GM23338 (cell line): ENCODE results near the gene APIP. TPM values are rescaled to one million over a fixed set of nuclear protein-coding genes. Genes with fewer than 3 reads are reported as not detected.

Experiments
- ATAC-seq: fragments of 200-7000 bp; cut with Tn5 transposase; 3 replicates; pipeline ENCODE4 v1.9.1; 2020
- DNase-seq: peaks from one replicate; pipeline ENCODE4 v3.0.0-alpha.2; 2015; ENCODE audit warnings: low spot score
- H2AFZ ChIP-seq: fragments of 200-600 bp; sonication (generic); 2 replicates; pipeline ENCODE4 v1.8.0; 2016; ENCODE audit warnings: antibody characterized with exemption, mild to moderate bottlenecking, moderate library complexity
- H3F3A ChIP-seq: fragments of 200-600 bp; sonication (generic); replicated peaks from 2 replicates; pipeline ENCODE4 v1.8.0; 2017; ENCODE audit warnings: antibody characterized with exemption, mixed run types, low read depth
- H3K27ac ChIP-seq: fragments of 200-600 bp; sonication (generic); 2 replicates; pipeline ENCODE4 v1.6.1; 2016; ENCODE audit warnings: low read depth
- H3K27me3 ChIP-seq: fragments of 200-600 bp; sonication (generic); 2 replicates; pipeline ENCODE4 v1.8.0; 2016; ENCODE audit warnings: mild to moderate bottlenecking, mixed run types, moderate library complexity; ENCODE audit not compliant: insufficient read depth
- H3K36me3 ChIP-seq: fragments of 200-600 bp; sonication (generic); 2 replicates; pipeline ENCODE4 v1.8.0; 2016; ENCODE audit warnings: mild to moderate bottlenecking; ENCODE audit not compliant: insufficient read depth
- H3K4me1 ChIP-seq: fragments of 200-600 bp; sonication (generic); 2 replicates; pipeline ENCODE4 v1.8.0; 2016; ENCODE audit warnings: mild to moderate bottlenecking, moderate library complexity; ENCODE audit not compliant: insufficient read depth
- H3K4me2 ChIP-seq: fragments of 200-600 bp; sonication (generic); 2 replicates; pipeline ENCODE4 v1.7.1; 2017; ENCODE audit warnings: mixed run types
- H3K4me3 ChIP-seq: fragments of 200-600 bp; sonication (generic); 2 replicates; pipeline ENCODE4 v1.6.1; 2016; ENCODE audit warnings: mixed run types
- H3K79me2 ChIP-seq: fragments of 200-600 bp; sonication (generic); replicated peaks from 2 replicates; pipeline ENCODE4 v1.8.0; 2017; ENCODE audit warnings: mild to moderate bottlenecking; ENCODE audit not compliant: insufficient read depth
- H3K9me2 ChIP-seq: fragments of 200-600 bp; sonication (generic); 2 replicates; pipeline ENCODE4 v1.8.0; 2017; ENCODE audit not compliant: insufficient read depth
- H4K20me1 ChIP-seq: fragments of 200-600 bp; sonication (generic); replicated peaks from 2 replicates; pipeline ENCODE4 v1.8.0; 2017; ENCODE audit warnings: mild to moderate bottlenecking; ENCODE audit not compliant: insufficient read depth
- H3K27ac Mint-ChIP-seq: 2 replicates; pipeline ENCODE4 v1.8.0; 2020; ENCODE audit warnings: inconsistent platforms, mild to moderate bottlenecking, moderate library complexity, mixed read lengths
- H3K27me3 Mint-ChIP-seq: 3 replicates; pipeline ENCODE4 v1.8.0; 2022; ENCODE audit warnings: low read depth, mild to moderate bottlenecking, moderate library complexity, mixed read lengths, inconsistent platforms; ENCODE audit not compliant: insufficient read depth, poor library complexity
- H3K36me3 Mint-ChIP-seq: 3 replicates; pipeline ENCODE4 v1.8.0; 2021; ENCODE audit warnings: low read depth, mild to moderate bottlenecking, inconsistent platforms, moderate library complexity, mixed read lengths
- H3K4me1 Mint-ChIP-seq: 3 replicates; pipeline ENCODE4 v1.8.0; 2020; ENCODE audit warnings: mild to moderate bottlenecking, inconsistent platforms, mixed read lengths
- H3K4me3 Mint-ChIP-seq: 3 replicates; pipeline ENCODE4 v1.8.0; 2021; ENCODE audit warnings: moderate library complexity, mild to moderate bottlenecking, inconsistent platforms, mixed read lengths
- H3K9me3 Mint-ChIP-seq: 3 replicates; pipeline ENCODE4 v1.8.0; 2020; ENCODE audit warnings: moderate library complexity, mild to moderate bottlenecking, inconsistent platforms, mixed read lengths
- CREB1 ChIP-seq: fragments of 250-450 bp; sonication (Bioruptor Pico); IDR thresholded peaks from 2 replicates; pipeline ENCODE4 v1.5.0; 2020; ENCODE audit warnings: low read depth, mild to moderate bottlenecking, moderate library complexity
- EZH2 ChIP-seq: fragments of 200-600 bp; sonication (generic); IDR thresholded peaks from one replicate; pipeline ENCODE4 v1.8.0; 2017; ENCODE audit warnings: antibody characterized with exemption, mild to moderate bottlenecking, low read depth; ENCODE audit not compliant: unreplicated experiment
- EZH2phosphoT487 ChIP-seq: fragments of 200-600 bp; sonication (generic); IDR thresholded peaks from one replicate; pipeline ENCODE4 v1.8.1; 2018; ENCODE audit warnings: antibody characterized with exemption; ENCODE audit not compliant: unreplicated experiment
- JUNB ChIP-seq: IDR thresholded peaks from one replicate; pipeline ENCODE4 v1.6.1; 2016; ENCODE audit warnings: antibody characterized with exemption; ENCODE audit not compliant: unreplicated experiment
- NANOG ChIP-seq: IDR thresholded peaks from 2 replicates; pipeline ENCODE4 v1.6.1; 2016; ENCODE audit warnings: antibody characterized with exemption, borderline replicate concordance
- POLR2AphosphoS5 ChIP-seq: IDR thresholded peaks from 2 replicates; pipeline ENCODE4 v1.6.1; 2016; ENCODE audit warnings: antibody characterized with exemption, low read depth
- STAT1 ChIP-seq: IDR thresholded peaks from one replicate; pipeline ENCODE4 v1.6.1; 2016; ENCODE audit warnings: antibody characterized with exemption; ENCODE audit not compliant: unreplicated experiment
- ZNF114 ChIP-seq: fragments of 250-450 bp; sonication (Bioruptor Pico); IDR thresholded peaks from 2 replicates; pipeline ENCODE4 v1.5.0; 2020; ENCODE audit warnings: mild to moderate bottlenecking, moderate library complexity
- ZNF331 ChIP-seq: fragments of 250-450 bp; sonication (Bioruptor Pico); IDR thresholded peaks from 2 replicates; pipeline ENCODE4 v1.5.0; 2020; ENCODE audit warnings: low read depth, mild to moderate bottlenecking, moderate library complexity
- polyA plus RNA-seq: library from polyadenylated mRNA; unstranded; fragments of >200 nt; fragmentation: Nextera tagmentation; extraction: Ambion mirVana; gene quantifications from 2 replicates; pipeline ENCODE4 v1.2.1, GENCODE V29; 2016
- total RNA-seq: library from RNA; depleted of rRNA; stranded (reverse); fragments of >200 nt; shearing (Covaris generic); gene quantifications from 2 replicates; pipeline ENCODE4 v1.2.3, GENCODE V29; 2014
- TF ChIP-seq, protein P1 (sequence below), 2 experiments: fragments of 200-600 bp in 1 of 2; sonication (generic) in 1 of 2; conservative IDR thresholded peaks; 2 replicates each; pipeline versions ENCODE4 v1.5.1 to v1.6.1; 2016 to 2017; ENCODE audit warnings: antibody characterized with exemption in 2 of 2, low read depth in 2 of 2, mild to moderate bottlenecking in 2 of 2, moderate library complexity in 1 of 2
- TF ChIP-seq, protein P2 (sequence below): IDR thresholded peaks from one replicate; pipeline ENCODE4 v1.6.1; 2018; ENCODE audit warnings: antibody characterized with exemption; ENCODE audit not compliant: unreplicated experiment
- TF ChIP-seq, protein P3 (sequence below): IDR thresholded peaks from 2 replicates; pipeline ENCODE4 v1.6.1; 2016; ENCODE audit warnings: antibody characterized with exemption
- TF ChIP-seq, protein P4 (sequence below): fragments of 250-450 bp; sonication (Bioruptor Pico); IDR thresholded peaks from 2 replicates; pipeline ENCODE4 v1.5.0; 2020; ENCODE audit warnings: mild to moderate bottlenecking, moderate library complexity

Gene APIP
- total and polyA plus RNA-seq, 2 experiments from 2014 or later, result 35.7 to 50.3 TPM

DNA sequence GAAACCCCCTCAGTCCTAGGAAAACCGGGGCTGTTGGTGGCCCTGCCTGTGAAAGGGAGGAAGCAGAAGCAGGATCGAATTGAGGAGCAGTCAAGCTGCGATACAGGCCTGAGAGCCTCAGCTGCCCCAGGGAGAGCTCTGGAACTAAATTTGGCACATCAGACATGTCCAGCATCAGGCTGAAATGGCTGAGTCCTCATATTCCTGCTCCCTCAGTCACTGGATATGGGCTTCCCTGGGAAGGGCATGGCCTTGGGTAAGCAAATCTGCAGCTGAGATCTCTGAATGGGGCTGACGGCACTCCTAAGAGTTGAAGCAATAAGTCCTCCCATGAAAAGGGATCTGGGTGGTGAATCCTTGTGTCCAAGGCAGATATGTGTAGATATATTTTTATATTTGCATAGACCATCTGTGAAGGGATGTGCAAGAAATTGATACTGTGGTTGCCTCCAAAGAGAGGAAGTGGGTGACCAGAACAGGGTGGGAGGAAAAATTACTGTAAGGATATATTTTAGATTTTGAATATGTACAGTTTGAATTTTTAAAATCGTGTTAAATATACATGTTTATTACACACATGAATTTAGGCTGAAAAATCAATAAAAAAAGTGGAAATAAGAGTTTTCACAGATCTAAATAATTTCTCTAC, 45.5 kb downstream of the APIP start:
- Mint-ChIP-seq H3K36me3 (no peaks in the 10 kb centered on the region), H3K27ac (no peak overlapping the region), H3K4me1 (no peaks in the 10 kb centered on the region), H3K9me3 (no peaks in the 10 kb centered on the region; the same call in 2 of the 3 replicates), H3K4me3 (no peak overlapping the region), H3K27me3 (peaks cover 7% of the 10 kb centered on the region)
- ATAC-seq, result no peak
- no peak overlapping the region for H3K4me3 ChIP-seq
- H3F3A ChIP-seq, result no peaks in the 10 kb centered on the region
- DNase-seq, result no peak
- no peaks in the 10 kb centered on the region for H3K27me3 ChIP-seq
- no peak overlapping the region for H2AFZ ChIP-seq
- TF ChIP-seq EZH2 (no peak), ZNF331 (CRISPR knock-in tag) (no peak), JUNB (no peak), CREB1 (CRISPR knock-in tag) (no peak), POLR2AphosphoS5 (no peak), ZNF114 (CRISPR knock-in tag) (no peak), STAT1 (no peak), EZH2phosphoT487 (no peak), NANOG (no peak)
- TF ChIP-seq, protein P1, sequence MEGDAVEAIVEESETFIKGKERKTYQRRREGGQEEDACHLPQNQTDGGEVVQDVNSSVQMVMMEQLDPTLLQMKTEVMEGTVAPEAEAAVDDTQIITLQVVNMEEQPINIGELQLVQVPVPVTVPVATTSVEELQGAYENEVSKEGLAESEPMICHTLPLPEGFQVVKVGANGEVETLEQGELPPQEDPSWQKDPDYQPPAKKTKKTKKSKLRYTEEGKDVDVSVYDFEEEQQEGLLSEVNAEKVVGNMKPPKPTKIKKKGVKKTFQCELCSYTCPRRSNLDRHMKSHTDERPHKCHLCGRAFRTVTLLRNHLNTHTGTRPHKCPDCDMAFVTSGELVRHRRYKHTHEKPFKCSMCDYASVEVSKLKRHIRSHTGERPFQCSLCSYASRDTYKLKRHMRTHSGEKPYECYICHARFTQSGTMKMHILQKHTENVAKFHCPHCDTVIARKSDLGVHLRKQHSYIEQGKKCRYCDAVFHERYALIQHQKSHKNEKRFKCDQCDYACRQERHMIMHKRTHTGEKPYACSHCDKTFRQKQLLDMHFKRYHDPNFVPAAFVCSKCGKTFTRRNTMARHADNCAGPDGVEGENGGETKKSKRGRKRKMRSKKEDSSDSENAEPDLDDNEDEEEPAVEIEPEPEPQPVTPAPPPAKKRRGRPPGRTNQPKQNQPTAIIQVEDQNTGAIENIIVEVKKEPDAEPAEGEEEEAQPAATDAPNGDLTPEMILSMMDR (conservative IDR thresholded peaks at IDR 0.05; ENCODE audit: low read depth in 2 of 2), result no peak
- TF ChIP-seq, protein P2, sequence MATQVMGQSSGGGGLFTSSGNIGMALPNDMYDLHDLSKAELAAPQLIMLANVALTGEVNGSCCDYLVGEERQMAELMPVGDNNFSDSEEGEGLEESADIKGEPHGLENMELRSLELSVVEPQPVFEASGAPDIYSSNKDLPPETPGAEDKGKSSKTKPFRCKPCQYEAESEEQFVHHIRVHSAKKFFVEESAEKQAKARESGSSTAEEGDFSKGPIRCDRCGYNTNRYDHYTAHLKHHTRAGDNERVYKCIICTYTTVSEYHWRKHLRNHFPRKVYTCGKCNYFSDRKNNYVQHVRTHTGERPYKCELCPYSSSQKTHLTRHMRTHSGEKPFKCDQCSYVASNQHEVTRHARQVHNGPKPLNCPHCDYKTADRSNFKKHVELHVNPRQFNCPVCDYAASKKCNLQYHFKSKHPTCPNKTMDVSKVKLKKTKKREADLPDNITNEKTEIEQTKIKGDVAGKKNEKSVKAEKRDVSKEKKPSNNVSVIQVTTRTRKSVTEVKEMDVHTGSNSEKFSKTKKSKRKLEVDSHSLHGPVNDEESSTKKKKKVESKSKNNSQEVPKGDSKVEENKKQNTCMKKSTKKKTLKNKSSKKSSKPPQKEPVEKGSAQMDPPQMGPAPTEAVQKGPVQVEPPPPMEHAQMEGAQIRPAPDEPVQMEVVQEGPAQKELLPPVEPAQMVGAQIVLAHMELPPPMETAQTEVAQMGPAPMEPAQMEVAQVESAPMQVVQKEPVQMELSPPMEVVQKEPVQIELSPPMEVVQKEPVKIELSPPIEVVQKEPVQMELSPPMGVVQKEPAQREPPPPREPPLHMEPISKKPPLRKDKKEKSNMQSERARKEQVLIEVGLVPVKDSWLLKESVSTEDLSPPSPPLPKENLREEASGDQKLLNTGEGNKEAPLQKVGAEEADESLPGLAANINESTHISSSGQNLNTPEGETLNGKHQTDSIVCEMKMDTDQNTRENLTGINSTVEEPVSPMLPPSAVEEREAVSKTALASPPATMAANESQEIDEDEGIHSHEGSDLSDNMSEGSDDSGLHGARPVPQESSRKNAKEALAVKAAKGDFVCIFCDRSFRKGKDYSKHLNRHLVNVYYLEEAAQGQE, result no peak
- TF ChIP-seq, protein P3, sequence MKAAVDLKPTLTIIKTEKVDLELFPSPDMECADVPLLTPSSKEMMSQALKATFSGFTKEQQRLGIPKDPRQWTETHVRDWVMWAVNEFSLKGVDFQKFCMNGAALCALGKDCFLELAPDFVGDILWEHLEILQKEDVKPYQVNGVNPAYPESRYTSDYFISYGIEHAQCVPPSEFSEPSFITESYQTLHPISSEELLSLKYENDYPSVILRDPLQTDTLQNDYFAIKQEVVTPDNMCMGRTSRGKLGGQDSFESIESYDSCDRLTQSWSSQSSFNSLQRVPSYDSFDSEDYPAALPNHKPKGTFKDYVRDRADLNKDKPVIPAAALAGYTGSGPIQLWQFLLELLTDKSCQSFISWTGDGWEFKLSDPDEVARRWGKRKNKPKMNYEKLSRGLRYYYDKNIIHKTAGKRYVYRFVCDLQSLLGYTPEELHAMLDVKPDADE, result no peak
- TF ChIP-seq, protein P4, sequence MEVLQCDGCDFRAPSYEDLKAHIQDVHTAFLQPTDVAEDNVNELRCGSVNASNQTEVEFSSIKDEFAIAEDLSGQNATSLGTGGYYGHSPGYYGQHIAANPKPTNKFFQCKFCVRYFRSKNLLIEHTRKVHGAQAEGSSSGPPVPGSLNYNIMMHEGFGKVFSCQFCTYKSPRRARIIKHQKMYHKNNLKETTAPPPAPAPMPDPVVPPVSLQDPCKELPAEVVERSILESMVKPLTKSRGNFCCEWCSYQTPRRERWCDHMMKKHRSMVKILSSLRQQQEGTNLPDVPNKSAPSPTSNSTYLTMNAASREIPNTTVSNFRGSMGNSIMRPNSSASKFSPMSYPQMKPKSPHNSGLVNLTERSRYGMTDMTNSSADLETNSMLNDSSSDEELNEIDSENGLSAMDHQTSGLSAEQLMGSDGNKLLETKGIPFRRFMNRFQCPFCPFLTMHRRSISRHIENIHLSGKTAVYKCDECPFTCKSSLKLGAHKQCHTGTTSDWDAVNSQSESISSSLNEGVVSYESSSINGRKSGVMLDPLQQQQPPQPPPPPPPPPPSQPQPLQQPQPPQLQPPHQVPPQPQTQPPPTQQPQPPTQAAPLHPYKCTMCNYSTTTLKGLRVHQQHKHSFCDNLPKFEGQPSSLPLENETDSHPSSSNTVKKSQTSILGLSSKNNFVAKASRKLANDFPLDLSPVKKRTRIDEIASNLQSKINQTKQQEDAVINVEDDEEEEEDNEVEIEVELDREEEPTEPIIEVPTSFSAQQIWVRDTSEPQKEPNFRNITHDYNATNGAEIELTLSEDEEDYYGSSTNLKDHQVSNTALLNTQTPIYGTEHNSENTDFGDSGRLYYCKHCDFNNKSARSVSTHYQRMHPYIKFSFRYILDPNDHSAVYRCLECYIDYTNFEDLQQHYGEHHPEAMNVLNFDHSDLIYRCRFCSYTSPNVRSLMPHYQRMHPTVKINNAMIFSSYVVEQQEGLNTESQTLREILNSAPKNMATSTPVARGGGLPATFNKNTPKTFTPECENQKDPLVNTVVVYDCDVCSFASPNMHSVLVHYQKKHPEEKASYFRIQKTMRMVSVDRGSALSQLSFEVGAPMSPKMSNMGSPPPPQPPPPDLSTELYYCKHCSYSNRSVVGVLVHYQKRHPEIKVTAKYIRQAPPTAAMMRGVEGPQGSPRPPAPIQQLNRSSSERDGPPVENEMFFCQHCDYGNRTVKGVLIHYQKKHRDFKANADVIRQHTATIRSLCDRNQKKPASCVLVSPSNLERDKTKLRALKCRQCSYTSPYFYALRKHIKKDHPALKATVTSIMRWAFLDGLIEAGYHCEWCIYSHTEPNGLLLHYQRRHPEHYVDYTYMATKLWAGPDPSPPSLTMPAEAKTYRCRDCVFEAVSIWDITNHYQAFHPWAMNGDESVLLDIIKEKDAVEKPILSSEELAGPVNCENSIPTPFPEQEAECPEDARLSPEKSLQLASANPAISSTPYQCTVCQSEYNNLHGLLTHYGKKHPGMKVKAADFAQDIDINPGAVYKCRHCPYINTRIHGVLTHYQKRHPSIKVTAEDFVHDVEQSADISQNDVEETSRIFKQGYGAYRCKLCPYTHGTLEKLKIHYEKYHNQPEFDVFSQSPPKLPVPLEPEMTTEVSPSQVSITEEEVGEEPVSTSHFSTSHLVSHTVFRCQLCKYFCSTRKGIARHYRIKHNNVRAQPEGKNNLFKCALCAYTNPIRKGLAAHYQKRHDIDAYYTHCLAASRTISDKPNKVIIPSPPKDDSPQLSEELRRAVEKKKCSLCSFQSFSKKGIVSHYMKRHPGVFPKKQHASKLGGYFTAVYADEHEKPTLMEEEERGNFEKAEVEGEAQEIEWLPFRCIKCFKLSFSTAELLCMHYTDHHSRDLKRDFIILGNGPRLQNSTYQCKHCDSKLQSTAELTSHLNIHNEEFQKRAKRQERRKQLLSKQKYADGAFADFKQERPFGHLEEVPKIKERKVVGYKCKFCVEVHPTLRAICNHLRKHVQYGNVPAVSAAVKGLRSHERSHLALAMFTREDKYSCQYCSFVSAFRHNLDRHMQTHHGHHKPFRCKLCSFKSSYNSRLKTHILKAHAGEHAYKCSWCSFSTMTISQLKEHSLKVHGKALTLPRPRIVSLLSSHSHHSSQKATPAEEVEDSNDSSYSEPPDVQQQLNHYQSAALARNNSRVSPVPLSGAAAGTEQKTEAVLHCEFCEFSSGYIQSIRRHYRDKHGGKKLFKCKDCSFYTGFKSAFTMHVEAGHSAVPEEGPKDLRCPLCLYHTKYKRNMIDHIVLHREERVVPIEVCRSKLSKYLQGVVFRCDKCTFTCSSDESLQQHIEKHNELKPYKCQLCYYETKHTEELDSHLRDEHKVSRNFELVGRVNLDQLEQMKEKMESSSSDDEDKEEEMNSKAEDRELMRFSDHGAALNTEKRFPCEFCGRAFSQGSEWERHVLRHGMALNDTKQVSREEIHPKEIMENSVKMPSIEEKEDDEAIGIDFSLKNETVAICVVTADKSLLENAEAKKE (CRISPR knock-in tag), result no peak
- no peaks in the 10 kb centered on the region for H3K79me2 ChIP-seq
- no peak overlapping the region for H3K27ac ChIP-seq
- peaks cover 8% of the 10 kb centered on the region; the same call in 1 of the 2 replicates for H3K9me2 ChIP-seq
- 0 out of 2 replicates have a peak, but pooled peaks cover 3% of the 10 kb centered on the region for H3K36me3 ChIP-seq
- H3K4me1 ChIP-seq, result no peaks in the 10 kb centered on the region
- H4K20me1 ChIP-seq, result no peaks in the 10 kb centered on the region
- no peak overlapping the region for H3K4me2 ChIP-seq
